GM23338 (cell line): ENCODE measurements around the gene CUBN. TPM values are rescaled to one million over a fixed set of nuclear protein-coding genes. Genes with fewer than 3 reads are reported as not detected.

Source experiments
- ATAC-seq: fragments of 200-7000 bp; cut with Tn5 transposase; 3 replicates; pipeline ENCODE4 v1.9.1; 2020
- DNase-seq: peaks from one replicate; pipeline ENCODE4 v3.0.0-alpha.2; 2015; ENCODE audit warnings: low spot score
- H2AFZ ChIP-seq: fragments of 200-600 bp; sonication (generic); 2 replicates; pipeline ENCODE4 v1.8.0; 2016; ENCODE audit warnings: antibody characterized with exemption, mild to moderate bottlenecking, moderate library complexity
- H3F3A ChIP-seq: fragments of 200-600 bp; sonication (generic); replicated peaks from 2 replicates; pipeline ENCODE4 v1.8.0; 2017; ENCODE audit warnings: antibody characterized with exemption, mixed run types, low read depth
- H3K27ac ChIP-seq: fragments of 200-600 bp; sonication (generic); 2 replicates; pipeline ENCODE4 v1.6.1; 2016; ENCODE audit warnings: low read depth
- H3K27me3 ChIP-seq: fragments of 200-600 bp; sonication (generic); 2 replicates; pipeline ENCODE4 v1.8.0; 2016; ENCODE audit warnings: mild to moderate bottlenecking, mixed run types, moderate library complexity; ENCODE audit not compliant: insufficient read depth
- H3K36me3 ChIP-seq: fragments of 200-600 bp; sonication (generic); 2 replicates; pipeline ENCODE4 v1.8.0; 2016; ENCODE audit warnings: mild to moderate bottlenecking; ENCODE audit not compliant: insufficient read depth
- H3K4me1 ChIP-seq: fragments of 200-600 bp; sonication (generic); 2 replicates; pipeline ENCODE4 v1.8.0; 2016; ENCODE audit warnings: mild to moderate bottlenecking, moderate library complexity; ENCODE audit not compliant: insufficient read depth
- H3K4me2 ChIP-seq: fragments of 200-600 bp; sonication (generic); 2 replicates; pipeline ENCODE4 v1.7.1; 2017; ENCODE audit warnings: mixed run types
- H3K4me3 ChIP-seq: fragments of 200-600 bp; sonication (generic); 2 replicates; pipeline ENCODE4 v1.6.1; 2016; ENCODE audit warnings: mixed run types
- H3K79me2 ChIP-seq: fragments of 200-600 bp; sonication (generic); replicated peaks from 2 replicates; pipeline ENCODE4 v1.8.0; 2017; ENCODE audit warnings: mild to moderate bottlenecking; ENCODE audit not compliant: insufficient read depth
- H3K9me2 ChIP-seq: fragments of 200-600 bp; sonication (generic); 2 replicates; pipeline ENCODE4 v1.8.0; 2017; ENCODE audit not compliant: insufficient read depth
- H4K20me1 ChIP-seq: fragments of 200-600 bp; sonication (generic); replicated peaks from 2 replicates; pipeline ENCODE4 v1.8.0; 2017; ENCODE audit warnings: mild to moderate bottlenecking; ENCODE audit not compliant: insufficient read depth
- H3K27ac Mint-ChIP-seq: 2 replicates; pipeline ENCODE4 v1.8.0; 2020; ENCODE audit warnings: inconsistent platforms, mild to moderate bottlenecking, moderate library complexity, mixed read lengths
- H3K27me3 Mint-ChIP-seq: 3 replicates; pipeline ENCODE4 v1.8.0; 2022; ENCODE audit warnings: low read depth, mild to moderate bottlenecking, moderate library complexity, mixed read lengths, inconsistent platforms; ENCODE audit not compliant: insufficient read depth, poor library complexity
- H3K36me3 Mint-ChIP-seq: 3 replicates; pipeline ENCODE4 v1.8.0; 2021; ENCODE audit warnings: low read depth, mild to moderate bottlenecking, inconsistent platforms, moderate library complexity, mixed read lengths
- H3K4me1 Mint-ChIP-seq: 3 replicates; pipeline ENCODE4 v1.8.0; 2020; ENCODE audit warnings: mild to moderate bottlenecking, inconsistent platforms, mixed read lengths
- H3K4me3 Mint-ChIP-seq: 3 replicates; pipeline ENCODE4 v1.8.0; 2021; ENCODE audit warnings: moderate library complexity, mild to moderate bottlenecking, inconsistent platforms, mixed read lengths
- H3K9me3 Mint-ChIP-seq: 3 replicates; pipeline ENCODE4 v1.8.0; 2020; ENCODE audit warnings: moderate library complexity, mild to moderate bottlenecking, inconsistent platforms, mixed read lengths
- CREB1 ChIP-seq: fragments of 250-450 bp; sonication (Bioruptor Pico); IDR thresholded peaks from 2 replicates; pipeline ENCODE4 v1.5.0; 2020; ENCODE audit warnings: low read depth, mild to moderate bottlenecking, moderate library complexity
- EZH2 ChIP-seq: fragments of 200-600 bp; sonication (generic); IDR thresholded peaks from one replicate; pipeline ENCODE4 v1.8.0; 2017; ENCODE audit warnings: antibody characterized with exemption, mild to moderate bottlenecking, low read depth; ENCODE audit not compliant: unreplicated experiment
- EZH2phosphoT487 ChIP-seq: fragments of 200-600 bp; sonication (generic); IDR thresholded peaks from one replicate; pipeline ENCODE4 v1.8.1; 2018; ENCODE audit warnings: antibody characterized with exemption; ENCODE audit not compliant: unreplicated experiment
- JUNB ChIP-seq: IDR thresholded peaks from one replicate; pipeline ENCODE4 v1.6.1; 2016; ENCODE audit warnings: antibody characterized with exemption; ENCODE audit not compliant: unreplicated experiment
- NANOG ChIP-seq: IDR thresholded peaks from 2 replicates; pipeline ENCODE4 v1.6.1; 2016; ENCODE audit warnings: antibody characterized with exemption, borderline replicate concordance
- POLR2AphosphoS5 ChIP-seq: IDR thresholded peaks from 2 replicates; pipeline ENCODE4 v1.6.1; 2016; ENCODE audit warnings: antibody characterized with exemption, low read depth
- STAT1 ChIP-seq: IDR thresholded peaks from one replicate; pipeline ENCODE4 v1.6.1; 2016; ENCODE audit warnings: antibody characterized with exemption; ENCODE audit not compliant: unreplicated experiment
- ZNF114 ChIP-seq: fragments of 250-450 bp; sonication (Bioruptor Pico); IDR thresholded peaks from 2 replicates; pipeline ENCODE4 v1.5.0; 2020; ENCODE audit warnings: mild to moderate bottlenecking, moderate library complexity
- ZNF331 ChIP-seq: fragments of 250-450 bp; sonication (Bioruptor Pico); IDR thresholded peaks from 2 replicates; pipeline ENCODE4 v1.5.0; 2020; ENCODE audit warnings: low read depth, mild to moderate bottlenecking, moderate library complexity
- polyA plus RNA-seq: library from polyadenylated mRNA; unstranded; fragments of >200 nt; fragmentation: Nextera tagmentation; extraction: Ambion mirVana; gene quantifications from 2 replicates; pipeline ENCODE4 v1.2.1, GENCODE V29; 2016
- total RNA-seq: library from RNA; depleted of rRNA; stranded (reverse); fragments of >200 nt; shearing (Covaris generic); gene quantifications from 2 replicates; pipeline ENCODE4 v1.2.3, GENCODE V29; 2014
- TF ChIP-seq, protein P1 (sequence below): fragments of 250-450 bp; sonication (Bioruptor Pico); IDR thresholded peaks from 2 replicates; pipeline ENCODE4 v1.5.0; 2020; ENCODE audit warnings: mild to moderate bottlenecking, moderate library complexity
- TF ChIP-seq, protein P2 (sequence below): IDR thresholded peaks from 2 replicates; pipeline ENCODE4 v1.6.1; 2016; ENCODE audit warnings: antibody characterized with exemption
- TF ChIP-seq, protein P3 (sequence below), 2 experiments: fragments of 200-600 bp in 1 of 2; sonication (generic) in 1 of 2; conservative IDR thresholded peaks; 2 replicates each; pipeline versions ENCODE4 v1.5.1 to v1.6.1; 2016 to 2017; ENCODE audit warnings: antibody characterized with exemption in 2 of 2, low read depth in 2 of 2, mild to moderate bottlenecking in 2 of 2, moderate library complexity in 1 of 2
- TF ChIP-seq, protein P4 (sequence below): IDR thresholded peaks from one replicate; pipeline ENCODE4 v1.6.1; 2018; ENCODE audit warnings: antibody characterized with exemption; ENCODE audit not compliant: unreplicated experiment

Gene CUBN
- total and polyA plus RNA-seq, 2 experiments from 2014 or later: 0.06 to 1.8 TPM

DNA sequence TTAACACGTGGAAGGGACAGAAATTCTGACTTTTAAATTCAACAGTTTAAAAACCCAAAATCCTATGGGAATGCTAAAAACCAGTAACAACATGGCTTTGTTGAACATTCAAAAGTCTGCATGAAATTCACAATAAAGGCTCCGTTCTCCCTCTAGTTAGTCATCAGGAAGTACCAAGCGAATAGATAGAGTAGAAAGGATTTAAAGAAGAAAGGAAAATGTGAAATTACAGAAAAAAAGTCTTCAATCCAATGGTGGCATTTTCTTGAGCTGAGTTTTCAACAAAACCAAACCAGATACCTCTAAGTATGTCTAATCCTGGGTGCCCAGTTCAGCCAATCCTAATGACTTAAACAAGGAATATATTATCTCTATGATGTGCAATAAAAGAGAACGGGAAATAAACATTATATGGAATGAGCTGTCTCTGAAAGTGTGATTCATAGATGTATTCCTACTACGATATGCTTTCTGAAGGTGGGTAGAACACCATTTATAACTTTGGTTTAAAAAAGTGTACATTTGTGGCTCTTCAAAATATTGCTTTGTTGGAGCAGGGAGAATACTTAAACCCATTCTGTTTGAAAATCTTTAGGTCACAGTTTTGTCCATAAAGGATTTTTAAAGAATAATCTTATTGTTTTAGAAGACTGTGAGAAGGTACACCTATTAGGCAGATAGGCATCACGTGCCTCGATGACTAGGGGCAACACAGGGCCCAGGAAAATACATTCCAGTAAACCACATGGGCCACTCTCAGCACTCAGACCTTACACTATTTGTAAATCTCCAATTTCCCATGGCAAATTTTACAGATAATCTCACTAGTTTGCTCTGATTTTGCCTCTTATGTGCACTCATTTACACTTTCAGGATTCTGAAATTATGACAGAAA lies 87.7 kb downstream of the CUBN start:
- H3K79me2 ChIP-seq: no peaks in the 10 kb centered on the region
- Mint-ChIP-seq H3K4me3 (no peak overlapping the region), H3K27me3 (no peaks in the 10 kb centered on the region), H3K36me3 (no peaks in the 10 kb centered on the region), H3K27ac (no peak overlapping the region; the same call in 1 of the 2 replicates), H3K4me1 (peaks cover 5% of the 10 kb centered on the region), H3K9me3 (no peaks in the 10 kb centered on the region)
- H3K27me3 ChIP-seq: no peaks in the 10 kb centered on the region
- no peaks in the 10 kb centered on the region for H3F3A ChIP-seq
- no peak overlapping the region for H3K4me3 ChIP-seq
- no peak overlapping the region for H3K27ac ChIP-seq
- DNase-seq (no peak), ATAC-seq (no peak)
- no peaks in the 10 kb centered on the region for H4K20me1 ChIP-seq
- H3K36me3 ChIP-seq: no peaks in the 10 kb centered on the region
- H3K4me1 ChIP-seq: no peaks in the 10 kb centered on the region
- no peaks in the 10 kb centered on the region; the same call in 1 of the 2 replicates for H3K9me2 ChIP-seq
- no peak overlapping the region for H3K4me2 ChIP-seq
- TF ChIP-seq, protein P1, sequence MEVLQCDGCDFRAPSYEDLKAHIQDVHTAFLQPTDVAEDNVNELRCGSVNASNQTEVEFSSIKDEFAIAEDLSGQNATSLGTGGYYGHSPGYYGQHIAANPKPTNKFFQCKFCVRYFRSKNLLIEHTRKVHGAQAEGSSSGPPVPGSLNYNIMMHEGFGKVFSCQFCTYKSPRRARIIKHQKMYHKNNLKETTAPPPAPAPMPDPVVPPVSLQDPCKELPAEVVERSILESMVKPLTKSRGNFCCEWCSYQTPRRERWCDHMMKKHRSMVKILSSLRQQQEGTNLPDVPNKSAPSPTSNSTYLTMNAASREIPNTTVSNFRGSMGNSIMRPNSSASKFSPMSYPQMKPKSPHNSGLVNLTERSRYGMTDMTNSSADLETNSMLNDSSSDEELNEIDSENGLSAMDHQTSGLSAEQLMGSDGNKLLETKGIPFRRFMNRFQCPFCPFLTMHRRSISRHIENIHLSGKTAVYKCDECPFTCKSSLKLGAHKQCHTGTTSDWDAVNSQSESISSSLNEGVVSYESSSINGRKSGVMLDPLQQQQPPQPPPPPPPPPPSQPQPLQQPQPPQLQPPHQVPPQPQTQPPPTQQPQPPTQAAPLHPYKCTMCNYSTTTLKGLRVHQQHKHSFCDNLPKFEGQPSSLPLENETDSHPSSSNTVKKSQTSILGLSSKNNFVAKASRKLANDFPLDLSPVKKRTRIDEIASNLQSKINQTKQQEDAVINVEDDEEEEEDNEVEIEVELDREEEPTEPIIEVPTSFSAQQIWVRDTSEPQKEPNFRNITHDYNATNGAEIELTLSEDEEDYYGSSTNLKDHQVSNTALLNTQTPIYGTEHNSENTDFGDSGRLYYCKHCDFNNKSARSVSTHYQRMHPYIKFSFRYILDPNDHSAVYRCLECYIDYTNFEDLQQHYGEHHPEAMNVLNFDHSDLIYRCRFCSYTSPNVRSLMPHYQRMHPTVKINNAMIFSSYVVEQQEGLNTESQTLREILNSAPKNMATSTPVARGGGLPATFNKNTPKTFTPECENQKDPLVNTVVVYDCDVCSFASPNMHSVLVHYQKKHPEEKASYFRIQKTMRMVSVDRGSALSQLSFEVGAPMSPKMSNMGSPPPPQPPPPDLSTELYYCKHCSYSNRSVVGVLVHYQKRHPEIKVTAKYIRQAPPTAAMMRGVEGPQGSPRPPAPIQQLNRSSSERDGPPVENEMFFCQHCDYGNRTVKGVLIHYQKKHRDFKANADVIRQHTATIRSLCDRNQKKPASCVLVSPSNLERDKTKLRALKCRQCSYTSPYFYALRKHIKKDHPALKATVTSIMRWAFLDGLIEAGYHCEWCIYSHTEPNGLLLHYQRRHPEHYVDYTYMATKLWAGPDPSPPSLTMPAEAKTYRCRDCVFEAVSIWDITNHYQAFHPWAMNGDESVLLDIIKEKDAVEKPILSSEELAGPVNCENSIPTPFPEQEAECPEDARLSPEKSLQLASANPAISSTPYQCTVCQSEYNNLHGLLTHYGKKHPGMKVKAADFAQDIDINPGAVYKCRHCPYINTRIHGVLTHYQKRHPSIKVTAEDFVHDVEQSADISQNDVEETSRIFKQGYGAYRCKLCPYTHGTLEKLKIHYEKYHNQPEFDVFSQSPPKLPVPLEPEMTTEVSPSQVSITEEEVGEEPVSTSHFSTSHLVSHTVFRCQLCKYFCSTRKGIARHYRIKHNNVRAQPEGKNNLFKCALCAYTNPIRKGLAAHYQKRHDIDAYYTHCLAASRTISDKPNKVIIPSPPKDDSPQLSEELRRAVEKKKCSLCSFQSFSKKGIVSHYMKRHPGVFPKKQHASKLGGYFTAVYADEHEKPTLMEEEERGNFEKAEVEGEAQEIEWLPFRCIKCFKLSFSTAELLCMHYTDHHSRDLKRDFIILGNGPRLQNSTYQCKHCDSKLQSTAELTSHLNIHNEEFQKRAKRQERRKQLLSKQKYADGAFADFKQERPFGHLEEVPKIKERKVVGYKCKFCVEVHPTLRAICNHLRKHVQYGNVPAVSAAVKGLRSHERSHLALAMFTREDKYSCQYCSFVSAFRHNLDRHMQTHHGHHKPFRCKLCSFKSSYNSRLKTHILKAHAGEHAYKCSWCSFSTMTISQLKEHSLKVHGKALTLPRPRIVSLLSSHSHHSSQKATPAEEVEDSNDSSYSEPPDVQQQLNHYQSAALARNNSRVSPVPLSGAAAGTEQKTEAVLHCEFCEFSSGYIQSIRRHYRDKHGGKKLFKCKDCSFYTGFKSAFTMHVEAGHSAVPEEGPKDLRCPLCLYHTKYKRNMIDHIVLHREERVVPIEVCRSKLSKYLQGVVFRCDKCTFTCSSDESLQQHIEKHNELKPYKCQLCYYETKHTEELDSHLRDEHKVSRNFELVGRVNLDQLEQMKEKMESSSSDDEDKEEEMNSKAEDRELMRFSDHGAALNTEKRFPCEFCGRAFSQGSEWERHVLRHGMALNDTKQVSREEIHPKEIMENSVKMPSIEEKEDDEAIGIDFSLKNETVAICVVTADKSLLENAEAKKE (CRISPR knock-in tag): no peak
- TF ChIP-seq, protein P2, sequence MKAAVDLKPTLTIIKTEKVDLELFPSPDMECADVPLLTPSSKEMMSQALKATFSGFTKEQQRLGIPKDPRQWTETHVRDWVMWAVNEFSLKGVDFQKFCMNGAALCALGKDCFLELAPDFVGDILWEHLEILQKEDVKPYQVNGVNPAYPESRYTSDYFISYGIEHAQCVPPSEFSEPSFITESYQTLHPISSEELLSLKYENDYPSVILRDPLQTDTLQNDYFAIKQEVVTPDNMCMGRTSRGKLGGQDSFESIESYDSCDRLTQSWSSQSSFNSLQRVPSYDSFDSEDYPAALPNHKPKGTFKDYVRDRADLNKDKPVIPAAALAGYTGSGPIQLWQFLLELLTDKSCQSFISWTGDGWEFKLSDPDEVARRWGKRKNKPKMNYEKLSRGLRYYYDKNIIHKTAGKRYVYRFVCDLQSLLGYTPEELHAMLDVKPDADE: no peak
- no peak for TF ChIP-seq EZH2phosphoT487
- no peak for TF ChIP-seq STAT1
- no peak for TF ChIP-seq POLR2AphosphoS5
- TF ChIP-seq, protein P3, sequence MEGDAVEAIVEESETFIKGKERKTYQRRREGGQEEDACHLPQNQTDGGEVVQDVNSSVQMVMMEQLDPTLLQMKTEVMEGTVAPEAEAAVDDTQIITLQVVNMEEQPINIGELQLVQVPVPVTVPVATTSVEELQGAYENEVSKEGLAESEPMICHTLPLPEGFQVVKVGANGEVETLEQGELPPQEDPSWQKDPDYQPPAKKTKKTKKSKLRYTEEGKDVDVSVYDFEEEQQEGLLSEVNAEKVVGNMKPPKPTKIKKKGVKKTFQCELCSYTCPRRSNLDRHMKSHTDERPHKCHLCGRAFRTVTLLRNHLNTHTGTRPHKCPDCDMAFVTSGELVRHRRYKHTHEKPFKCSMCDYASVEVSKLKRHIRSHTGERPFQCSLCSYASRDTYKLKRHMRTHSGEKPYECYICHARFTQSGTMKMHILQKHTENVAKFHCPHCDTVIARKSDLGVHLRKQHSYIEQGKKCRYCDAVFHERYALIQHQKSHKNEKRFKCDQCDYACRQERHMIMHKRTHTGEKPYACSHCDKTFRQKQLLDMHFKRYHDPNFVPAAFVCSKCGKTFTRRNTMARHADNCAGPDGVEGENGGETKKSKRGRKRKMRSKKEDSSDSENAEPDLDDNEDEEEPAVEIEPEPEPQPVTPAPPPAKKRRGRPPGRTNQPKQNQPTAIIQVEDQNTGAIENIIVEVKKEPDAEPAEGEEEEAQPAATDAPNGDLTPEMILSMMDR (conservative IDR thresholded peaks at IDR 0.05; ENCODE audit: low read depth in 2 of 2): no peak
- TF ChIP-seq EZH2: no peak
- no peak for TF ChIP-seq CREB1
- TF ChIP-seq, protein P4, sequence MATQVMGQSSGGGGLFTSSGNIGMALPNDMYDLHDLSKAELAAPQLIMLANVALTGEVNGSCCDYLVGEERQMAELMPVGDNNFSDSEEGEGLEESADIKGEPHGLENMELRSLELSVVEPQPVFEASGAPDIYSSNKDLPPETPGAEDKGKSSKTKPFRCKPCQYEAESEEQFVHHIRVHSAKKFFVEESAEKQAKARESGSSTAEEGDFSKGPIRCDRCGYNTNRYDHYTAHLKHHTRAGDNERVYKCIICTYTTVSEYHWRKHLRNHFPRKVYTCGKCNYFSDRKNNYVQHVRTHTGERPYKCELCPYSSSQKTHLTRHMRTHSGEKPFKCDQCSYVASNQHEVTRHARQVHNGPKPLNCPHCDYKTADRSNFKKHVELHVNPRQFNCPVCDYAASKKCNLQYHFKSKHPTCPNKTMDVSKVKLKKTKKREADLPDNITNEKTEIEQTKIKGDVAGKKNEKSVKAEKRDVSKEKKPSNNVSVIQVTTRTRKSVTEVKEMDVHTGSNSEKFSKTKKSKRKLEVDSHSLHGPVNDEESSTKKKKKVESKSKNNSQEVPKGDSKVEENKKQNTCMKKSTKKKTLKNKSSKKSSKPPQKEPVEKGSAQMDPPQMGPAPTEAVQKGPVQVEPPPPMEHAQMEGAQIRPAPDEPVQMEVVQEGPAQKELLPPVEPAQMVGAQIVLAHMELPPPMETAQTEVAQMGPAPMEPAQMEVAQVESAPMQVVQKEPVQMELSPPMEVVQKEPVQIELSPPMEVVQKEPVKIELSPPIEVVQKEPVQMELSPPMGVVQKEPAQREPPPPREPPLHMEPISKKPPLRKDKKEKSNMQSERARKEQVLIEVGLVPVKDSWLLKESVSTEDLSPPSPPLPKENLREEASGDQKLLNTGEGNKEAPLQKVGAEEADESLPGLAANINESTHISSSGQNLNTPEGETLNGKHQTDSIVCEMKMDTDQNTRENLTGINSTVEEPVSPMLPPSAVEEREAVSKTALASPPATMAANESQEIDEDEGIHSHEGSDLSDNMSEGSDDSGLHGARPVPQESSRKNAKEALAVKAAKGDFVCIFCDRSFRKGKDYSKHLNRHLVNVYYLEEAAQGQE: no peak
- no peak for TF ChIP-seq ZNF114
- TF ChIP-seq JUNB: no peak
- no peak for TF ChIP-seq NANOG
- TF ChIP-seq ZNF331 (CRISPR knock-in tag): no peak
- peak overlapping the region; percentile 38; the same call in 1 of the 2 replicates for H2AFZ ChIP-seq
